HL-60 (cell line): Measurements from ENCODE around the gene CERS5.

Source experiments
- POLR2AphosphoS5 ChIP-seq: IDR thresholded peaks from 2 replicates; pipeline ENCODE4 v1.6.1; 2012; ENCODE audit warnings: low read depth
- SPI1 ChIP-seq: IDR thresholded peaks from 2 replicates; pipeline ENCODE4 v1.6.1; 2012; ENCODE audit warnings: low read depth, mild to moderate bottlenecking, borderline replicate concordance
- TF ChIP-seq, protein P1 (sequence below): IDR thresholded peaks from one replicate; pipeline ENCODE4 v1.5.1; 2011; ENCODE audit warnings: low read length, control low read depth, inconsistent platforms; ENCODE audit not compliant: insufficient read depth
- TF ChIP-seq, protein P2 (sequence below): IDR thresholded peaks from 2 replicates; pipeline ENCODE4 v1.6.1; 2012; ENCODE audit warnings: low read depth; ENCODE audit not compliant: insufficient replicate concordance

DNA sequence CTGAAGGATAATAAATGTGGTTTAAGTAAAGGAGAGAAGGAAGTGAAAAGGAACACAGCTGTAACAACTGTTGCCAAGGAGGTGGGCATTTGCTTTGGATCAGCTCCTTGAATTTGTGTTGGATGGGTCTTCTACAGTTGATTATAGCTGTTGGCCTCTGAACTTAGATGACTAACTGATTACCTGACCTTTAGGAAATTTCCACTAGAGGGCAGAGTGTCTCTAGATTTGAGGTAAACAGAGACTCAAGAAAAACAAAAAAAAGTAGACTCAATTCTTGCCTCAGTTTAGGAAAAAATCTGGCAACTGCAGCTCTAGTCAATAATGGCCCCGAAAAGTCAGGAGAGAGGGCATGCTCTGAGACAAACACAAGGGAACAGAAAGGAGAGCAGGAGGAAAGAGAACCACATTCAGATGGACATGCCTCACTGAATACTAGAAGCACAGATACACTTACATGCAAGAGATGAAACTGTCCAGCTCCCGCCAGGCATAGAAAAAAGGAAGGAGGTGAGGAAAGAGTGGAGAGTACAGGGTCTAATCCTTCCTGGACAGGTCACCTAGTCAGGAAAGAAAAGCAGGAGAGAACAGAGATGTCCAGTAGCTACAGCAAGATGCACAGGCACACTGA lies 34.5 kb downstream of the CERS5 start:
- TF ChIP-seq, protein P1, sequence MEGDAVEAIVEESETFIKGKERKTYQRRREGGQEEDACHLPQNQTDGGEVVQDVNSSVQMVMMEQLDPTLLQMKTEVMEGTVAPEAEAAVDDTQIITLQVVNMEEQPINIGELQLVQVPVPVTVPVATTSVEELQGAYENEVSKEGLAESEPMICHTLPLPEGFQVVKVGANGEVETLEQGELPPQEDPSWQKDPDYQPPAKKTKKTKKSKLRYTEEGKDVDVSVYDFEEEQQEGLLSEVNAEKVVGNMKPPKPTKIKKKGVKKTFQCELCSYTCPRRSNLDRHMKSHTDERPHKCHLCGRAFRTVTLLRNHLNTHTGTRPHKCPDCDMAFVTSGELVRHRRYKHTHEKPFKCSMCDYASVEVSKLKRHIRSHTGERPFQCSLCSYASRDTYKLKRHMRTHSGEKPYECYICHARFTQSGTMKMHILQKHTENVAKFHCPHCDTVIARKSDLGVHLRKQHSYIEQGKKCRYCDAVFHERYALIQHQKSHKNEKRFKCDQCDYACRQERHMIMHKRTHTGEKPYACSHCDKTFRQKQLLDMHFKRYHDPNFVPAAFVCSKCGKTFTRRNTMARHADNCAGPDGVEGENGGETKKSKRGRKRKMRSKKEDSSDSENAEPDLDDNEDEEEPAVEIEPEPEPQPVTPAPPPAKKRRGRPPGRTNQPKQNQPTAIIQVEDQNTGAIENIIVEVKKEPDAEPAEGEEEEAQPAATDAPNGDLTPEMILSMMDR, result peak; percentile 31
- TF ChIP-seq POLR2AphosphoS5, result no peak
- TF ChIP-seq, protein P2, sequence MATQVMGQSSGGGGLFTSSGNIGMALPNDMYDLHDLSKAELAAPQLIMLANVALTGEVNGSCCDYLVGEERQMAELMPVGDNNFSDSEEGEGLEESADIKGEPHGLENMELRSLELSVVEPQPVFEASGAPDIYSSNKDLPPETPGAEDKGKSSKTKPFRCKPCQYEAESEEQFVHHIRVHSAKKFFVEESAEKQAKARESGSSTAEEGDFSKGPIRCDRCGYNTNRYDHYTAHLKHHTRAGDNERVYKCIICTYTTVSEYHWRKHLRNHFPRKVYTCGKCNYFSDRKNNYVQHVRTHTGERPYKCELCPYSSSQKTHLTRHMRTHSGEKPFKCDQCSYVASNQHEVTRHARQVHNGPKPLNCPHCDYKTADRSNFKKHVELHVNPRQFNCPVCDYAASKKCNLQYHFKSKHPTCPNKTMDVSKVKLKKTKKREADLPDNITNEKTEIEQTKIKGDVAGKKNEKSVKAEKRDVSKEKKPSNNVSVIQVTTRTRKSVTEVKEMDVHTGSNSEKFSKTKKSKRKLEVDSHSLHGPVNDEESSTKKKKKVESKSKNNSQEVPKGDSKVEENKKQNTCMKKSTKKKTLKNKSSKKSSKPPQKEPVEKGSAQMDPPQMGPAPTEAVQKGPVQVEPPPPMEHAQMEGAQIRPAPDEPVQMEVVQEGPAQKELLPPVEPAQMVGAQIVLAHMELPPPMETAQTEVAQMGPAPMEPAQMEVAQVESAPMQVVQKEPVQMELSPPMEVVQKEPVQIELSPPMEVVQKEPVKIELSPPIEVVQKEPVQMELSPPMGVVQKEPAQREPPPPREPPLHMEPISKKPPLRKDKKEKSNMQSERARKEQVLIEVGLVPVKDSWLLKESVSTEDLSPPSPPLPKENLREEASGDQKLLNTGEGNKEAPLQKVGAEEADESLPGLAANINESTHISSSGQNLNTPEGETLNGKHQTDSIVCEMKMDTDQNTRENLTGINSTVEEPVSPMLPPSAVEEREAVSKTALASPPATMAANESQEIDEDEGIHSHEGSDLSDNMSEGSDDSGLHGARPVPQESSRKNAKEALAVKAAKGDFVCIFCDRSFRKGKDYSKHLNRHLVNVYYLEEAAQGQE, result no peak
- TF ChIP-seq SPI1, result no peak
